ENCODE measurements around the gene TPP1. TPM values are rescaled to one million over a fixed set of nuclear protein-coding genes. Genes with fewer than 3 reads are reported as not detected.

TPP1 gene
- total and polyA plus RNA-seq, 9 of the 15 experiments (the other 6 are each of a cell fraction or from before 2014, with no cell fraction given) = 7.5 to 75.8 (median 15.7) TPM

DNA sequence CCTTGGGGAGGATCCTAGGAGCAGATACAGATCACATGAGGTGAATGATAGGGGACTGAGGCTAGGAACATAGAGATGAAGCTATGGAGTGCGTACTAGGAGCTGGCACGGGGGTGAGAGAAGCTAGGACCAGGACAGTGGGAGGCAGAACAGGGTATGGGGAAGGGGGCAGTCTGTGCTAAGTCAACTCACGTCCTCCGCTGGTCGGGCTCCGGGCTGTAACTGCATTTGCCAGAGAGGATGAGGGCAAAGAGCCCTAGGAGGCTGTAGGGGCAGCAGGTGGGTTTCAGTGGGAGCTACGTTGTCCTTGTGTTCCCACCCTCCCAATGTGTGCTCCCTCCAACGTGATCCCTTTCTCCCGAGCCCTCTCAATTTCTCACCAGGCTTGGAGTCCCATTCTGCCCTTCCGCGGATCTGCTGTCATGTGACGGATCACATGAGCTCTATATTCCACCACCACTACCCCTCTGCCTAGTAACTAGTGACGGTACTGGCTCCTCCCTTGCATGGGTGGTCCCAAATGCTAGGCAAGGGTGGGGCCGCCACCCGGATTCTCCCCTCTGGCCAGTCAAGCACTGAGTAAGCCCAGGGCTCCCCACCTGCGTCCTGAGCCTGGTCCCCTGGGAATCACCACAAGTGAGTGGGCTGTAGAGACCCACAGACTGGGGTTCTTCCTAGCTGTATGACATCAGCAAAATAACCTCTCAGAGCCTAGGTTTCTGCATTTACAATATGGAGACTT is at the start of gene TPP1 (continued):
- TF ChIP-seq, protein P1, sequence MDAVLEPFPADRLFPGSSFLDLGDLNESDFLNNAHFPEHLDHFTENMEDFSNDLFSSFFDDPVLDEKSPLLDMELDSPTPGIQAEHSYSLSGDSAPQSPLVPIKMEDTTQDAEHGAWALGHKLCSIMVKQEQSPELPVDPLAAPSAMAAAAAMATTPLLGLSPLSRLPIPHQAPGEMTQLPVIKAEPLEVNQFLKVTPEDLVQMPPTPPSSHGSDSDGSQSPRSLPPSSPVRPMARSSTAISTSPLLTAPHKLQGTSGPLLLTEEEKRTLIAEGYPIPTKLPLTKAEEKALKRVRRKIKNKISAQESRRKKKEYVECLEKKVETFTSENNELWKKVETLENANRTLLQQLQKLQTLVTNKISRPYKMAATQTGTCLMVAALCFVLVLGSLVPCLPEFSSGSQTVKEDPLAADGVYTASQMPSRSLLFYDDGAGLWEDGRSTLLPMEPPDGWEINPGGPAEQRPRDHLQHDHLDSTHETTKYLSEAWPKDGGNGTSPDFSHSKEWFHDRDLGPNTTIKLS (IDR thresholded peaks at IDR 0.05; ENCODE audit: borderline replicate concordance, low read depth) = no peak
- TF ChIP-seq ZNF717 (CRISPR knock-in tag; IDR thresholded peaks at IDR 0.05) (no peak), ZNF445 (CRISPR knock-in tag; IDR thresholded peaks at IDR 0.05; ENCODE audit: low read depth) (no peak), ARNT (IDR thresholded peaks at IDR 0.05) (no peak), KAT2B (IDR thresholded peaks at IDR 0.05; ENCODE audit: low read depth, low read length) (no peak), KAT7 (CRISPR knock-in tag; IDR thresholded peaks at IDR 0.05; ENCODE audit: borderline replicate concordance) (no peak), TEAD1 (CRISPR knock-in tag; IDR thresholded peaks at IDR 0.05) (no peak), ZNF217 (CRISPR knock-in tag; IDR thresholded peaks at IDR 0.05) (no peak), MBD2 (IDR thresholded peaks at IDR 0.05; ENCODE audit: borderline replicate concordance, low read depth) (no peak), CBFB (CRISPR knock-in tag; IDR thresholded peaks at IDR 0.05) (0 out of 2 replicates have a peak, but pooled peaks have one; percentile 4)
- TF ChIP-seq, protein P2, sequence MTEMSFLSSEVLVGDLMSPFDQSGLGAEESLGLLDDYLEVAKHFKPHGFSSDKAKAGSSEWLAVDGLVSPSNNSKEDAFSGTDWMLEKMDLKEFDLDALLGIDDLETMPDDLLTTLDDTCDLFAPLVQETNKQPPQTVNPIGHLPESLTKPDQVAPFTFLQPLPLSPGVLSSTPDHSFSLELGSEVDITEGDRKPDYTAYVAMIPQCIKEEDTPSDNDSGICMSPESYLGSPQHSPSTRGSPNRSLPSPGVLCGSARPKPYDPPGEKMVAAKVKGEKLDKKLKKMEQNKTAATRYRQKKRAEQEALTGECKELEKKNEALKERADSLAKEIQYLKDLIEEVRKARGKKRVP (CRISPR knock-in tag; IDR thresholded peaks at IDR 0.05) = peak; percentile 40; the same call in 1 of the 2 replicates
- TF ChIP-seq, protein P3, sequence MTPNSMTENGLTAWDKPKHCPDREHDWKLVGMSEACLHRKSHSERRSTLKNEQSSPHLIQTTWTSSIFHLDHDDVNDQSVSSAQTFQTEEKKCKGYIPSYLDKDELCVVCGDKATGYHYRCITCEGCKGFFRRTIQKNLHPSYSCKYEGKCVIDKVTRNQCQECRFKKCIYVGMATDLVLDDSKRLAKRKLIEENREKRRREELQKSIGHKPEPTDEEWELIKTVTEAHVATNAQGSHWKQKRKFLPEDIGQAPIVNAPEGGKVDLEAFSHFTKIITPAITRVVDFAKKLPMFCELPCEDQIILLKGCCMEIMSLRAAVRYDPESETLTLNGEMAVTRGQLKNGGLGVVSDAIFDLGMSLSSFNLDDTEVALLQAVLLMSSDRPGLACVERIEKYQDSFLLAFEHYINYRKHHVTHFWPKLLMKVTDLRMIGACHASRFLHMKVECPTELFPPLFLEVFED (CRISPR knock-in tag; conservative IDR thresholded peaks at IDR 0.05) = no peak
- TF ChIP-seq, protein P4, sequence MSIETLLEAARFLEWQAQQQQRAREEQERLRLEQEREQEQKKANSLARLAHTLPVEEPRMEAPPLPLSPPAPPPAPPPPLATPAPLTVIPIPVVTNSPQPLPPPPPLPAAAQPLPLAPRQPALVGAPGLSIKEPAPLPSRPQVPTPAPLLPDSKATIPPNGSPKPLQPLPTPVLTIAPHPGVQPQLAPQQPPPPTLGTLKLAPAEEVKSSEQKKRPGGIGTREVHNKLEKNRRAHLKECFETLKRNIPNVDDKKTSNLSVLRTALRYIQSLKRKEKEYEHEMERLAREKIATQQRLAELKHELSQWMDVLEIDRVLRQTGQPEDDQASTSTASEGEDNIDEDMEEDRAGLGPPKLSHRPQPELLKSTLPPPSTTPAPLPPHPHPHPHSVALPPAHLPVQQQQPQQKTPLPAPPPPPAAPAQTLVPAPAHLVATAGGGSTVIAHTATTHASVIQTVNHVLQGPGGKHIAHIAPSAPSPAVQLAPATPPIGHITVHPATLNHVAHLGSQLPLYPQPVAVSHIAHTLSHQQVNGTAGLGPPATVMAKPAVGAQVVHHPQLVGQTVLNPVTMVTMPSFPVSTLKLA (conservative IDR thresholded peaks at IDR 0.05) = peak; percentile 19 to 66; a peak in 3 of 4 replicates
- TF ChIP-seq, protein P5, sequence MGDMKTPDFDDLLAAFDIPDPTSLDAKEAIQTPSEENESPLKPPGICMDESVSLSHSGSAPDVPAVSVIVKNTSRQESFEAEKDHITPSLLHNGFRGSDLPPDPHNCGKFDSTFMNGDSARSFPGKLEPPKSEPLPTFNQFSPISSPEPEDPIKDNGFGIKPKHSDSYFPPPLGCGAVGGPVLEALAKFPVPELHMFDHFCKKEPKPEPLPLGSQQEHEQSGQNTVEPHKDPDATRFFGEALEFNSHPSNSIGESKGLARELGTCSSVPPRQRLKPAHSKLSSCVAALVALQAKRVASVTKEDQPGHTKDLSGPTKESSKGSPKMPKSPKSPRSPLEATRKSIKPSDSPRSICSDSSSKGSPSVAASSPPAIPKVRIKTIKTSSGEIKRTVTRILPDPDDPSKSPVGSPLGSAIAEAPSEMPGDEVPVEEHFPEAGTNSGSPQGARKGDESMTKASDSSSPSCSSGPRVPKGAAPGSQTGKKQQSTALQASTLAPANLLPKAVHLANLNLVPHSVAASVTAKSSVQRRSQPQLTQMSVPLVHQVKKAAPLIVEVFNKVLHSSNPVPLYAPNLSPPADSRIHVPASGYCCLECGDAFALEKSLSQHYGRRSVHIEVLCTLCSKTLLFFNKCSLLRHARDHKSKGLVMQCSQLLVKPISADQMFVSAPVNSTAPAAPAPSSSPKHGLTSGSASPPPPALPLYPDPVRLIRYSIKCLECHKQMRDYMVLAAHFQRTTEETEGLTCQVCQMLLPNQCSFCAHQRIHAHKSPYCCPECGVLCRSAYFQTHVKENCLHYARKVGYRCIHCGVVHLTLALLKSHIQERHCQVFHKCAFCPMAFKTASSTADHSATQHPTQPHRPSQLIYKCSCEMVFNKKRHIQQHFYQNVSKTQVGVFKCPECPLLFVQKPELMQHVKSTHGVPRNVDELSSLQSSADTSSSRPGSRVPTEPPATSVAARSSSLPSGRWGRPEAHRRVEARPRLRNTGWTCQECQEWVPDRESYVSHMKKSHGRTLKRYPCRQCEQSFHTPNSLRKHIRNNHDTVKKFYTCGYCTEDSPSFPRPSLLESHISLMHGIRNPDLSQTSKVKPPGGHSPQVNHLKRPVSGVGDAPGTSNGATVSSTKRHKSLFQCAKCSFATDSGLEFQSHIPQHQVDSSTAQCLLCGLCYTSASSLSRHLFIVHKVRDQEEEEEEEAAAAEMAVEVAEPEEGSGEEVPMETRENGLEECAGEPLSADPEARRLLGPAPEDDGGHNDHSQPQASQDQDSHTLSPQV (IDR thresholded peaks at IDR 0.05) = no peak
- TF ChIP-seq, protein P6, sequence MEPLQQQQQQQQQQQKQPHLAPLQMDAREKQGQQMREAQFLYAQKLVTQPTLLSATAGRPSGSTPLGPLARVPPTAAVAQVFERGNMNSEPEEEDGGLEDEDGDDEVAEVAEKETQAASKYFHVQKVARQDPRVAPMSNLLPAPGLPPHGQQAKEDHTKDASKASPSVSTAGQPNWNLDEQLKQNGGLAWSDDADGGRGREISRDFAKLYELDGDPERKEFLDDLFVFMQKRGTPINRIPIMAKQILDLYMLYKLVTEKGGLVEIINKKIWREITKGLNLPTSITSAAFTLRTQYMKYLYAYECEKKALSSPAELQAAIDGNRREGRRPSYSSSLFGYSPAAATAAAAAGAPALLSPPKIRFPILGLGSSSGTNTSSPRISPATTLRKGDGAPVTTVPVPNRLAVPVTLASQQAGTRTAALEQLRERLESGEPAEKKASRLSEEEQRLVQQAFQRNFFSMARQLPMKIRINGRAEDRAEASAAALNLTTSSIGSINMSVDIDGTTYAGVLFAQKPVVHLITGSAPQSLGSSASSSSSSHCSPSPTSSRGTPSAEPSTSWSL (CRISPR knock-in tag; IDR thresholded peaks at IDR 0.05; ENCODE audit: borderline replicate concordance) = no peak

All from K562 (cell line).